Smooth muscle cell (in vitro differentiated cells): ENCODE measurements around the gene ROR1. TPM values are rescaled to one million over a fixed set of nuclear protein-coding genes. Genes with fewer than 3 reads are reported as not detected.

Experiments used
- DNase-seq: peaks from one replicate; lab custom pipeline; 2025; ENCODE audit not compliant: unreplicated experiment; lab: John Stamatoyannopoulos, UW
- H2AFZ ChIP-seq: fragments of 200-600 bp; sonication (generic); 2 replicates; pipeline ENCODE4 v1.6.0; 2016; ENCODE audit warnings: antibody characterized with exemption, low read depth, mild to moderate bottlenecking
- H3F3A ChIP-seq: fragments of 200-600 bp; sonication (generic); 2 replicates; pipeline ENCODE4 v1.6.0; 2017; ENCODE audit warnings: antibody characterized with exemption, low read depth
- H3K27ac ChIP-seq: fragments of 200-600 bp; sonication (generic); 2 replicates; pipeline ENCODE4 v1.5.1; 2016; ENCODE audit warnings: low read depth, mild to moderate bottlenecking
- H3K27me3 ChIP-seq: fragments of 200-600 bp; sonication (generic); 2 replicates; pipeline ENCODE4 v1.6.1; 2016; ENCODE audit warnings: low read depth, mild to moderate bottlenecking
- H3K36me3 ChIP-seq: fragments of 200-600 bp; sonication (generic); 2 replicates; pipeline ENCODE4 v1.5.1; 2016; ENCODE audit warnings: low read depth
- H3K4me1 ChIP-seq: fragments of 200-600 bp; sonication (generic); 2 replicates; pipeline ENCODE4 v1.5.1; 2016; ENCODE audit warnings: low read depth
- H3K4me2 ChIP-seq: fragments of 200-600 bp; sonication (generic); 2 replicates; pipeline ENCODE4 v1.6.0; 2016; ENCODE audit warnings: mild to moderate bottlenecking
- H3K4me3 ChIP-seq: fragments of 200-600 bp; sonication (generic); 2 replicates; pipeline ENCODE4 v1.5.1; 2016; ENCODE audit warnings: mild to moderate bottlenecking
- H3K79me2 ChIP-seq: fragments of 200-600 bp; sonication (generic); 2 replicates; pipeline ENCODE4 v1.6.0; 2016; ENCODE audit warnings: low read depth, mild to moderate bottlenecking
- H3K9ac ChIP-seq: fragments of 200-600 bp; sonication (generic); 2 replicates; pipeline ENCODE4 v1.6.0; 2016; ENCODE audit warnings: low read depth
- H3K9me3 ChIP-seq: fragments of 200-600 bp; sonication (generic); replicated peaks from 2 replicates; pipeline ENCODE4 v1.5.1; 2016; ENCODE audit warnings: low read depth
- H4K20me1 ChIP-seq: fragments of 200-600 bp; sonication (generic); 2 replicates; pipeline ENCODE4 v1.6.0; 2016; ENCODE audit warnings: low read depth
- CTCF ChIP-seq: fragments of 200-600 bp; sonication (generic); IDR thresholded peaks from 2 replicates; pipeline ENCODE4 v1.5.1; 2017; ENCODE audit warnings: borderline replicate concordance, mild to moderate bottlenecking, antibody characterized with exemption; ENCODE audit not compliant: insufficient read depth, poor library complexity, severe bottlenecking
- WGBS: methylation state at CpG from one replicate; pipeline ENCODE4 v1.1.7; 2016; ENCODE audit warnings: low lambda C conversion rate; 5-methylcytosine and 5-hydroxymethylcytosine counted together
- polyA plus RNA-seq: library from polyadenylated mRNA; unstranded; fragments of >200 nt; fragmentation: Nextera tagmentation; extraction: Ambion mirVana; gene quantifications from 2 replicates; pipeline ENCODE4 v1.2.1, GENCODE V29; 2016
- total RNA-seq: library from RNA; depleted of rRNA; stranded (reverse); fragments of >200 nt; gene quantifications from 2 replicates; pipeline ENCODE4 v1.2.3, GENCODE V29; 2014

Gene ROR1
- total and polyA plus RNA-seq, 2 experiments from 2014 or later = 3.3 to 7.2 TPM

GRCh38 chr1:63729227-63729620 lies 44.6 kb upstream of the ROR1 start:
- Histone ChIP-seq H3K27ac (no peak overlapping the region), H3K9me3 (no peaks in the 10 kb centered on the region), H3K4me2 (no peak overlapping the region), H3K4me3 (no peak overlapping the region), H2AFZ (no peak overlapping the region), H4K20me1 (no peaks in the 10 kb centered on the region), H3K36me3 (no peaks in the 10 kb centered on the region), H3F3A (peaks cover 11% of the 10 kb centered on the region), H3K4me1 (no peaks in the 10 kb centered on the region), H3K9ac (no peak overlapping the region), H3K79me2 (no peaks in the 10 kb centered on the region), H3K27me3 (no peaks in the 10 kb centered on the region)
- TF ChIP-seq CTCF = no peak
- no peak for DNase-seq
- 60% methylated on average over 5 of the region's 5 CpGs for WGBS

GRCh38 chr1:63730211-63730610 lies 43.6 kb upstream of the ROR1 start:
- WGBS = 21% methylated on average over 4 of the region's 4 CpGs
- no peaks in the 10 kb centered on the region for H4K20me1 ChIP-seq
- no peaks in the 10 kb centered on the region for H3K9me3 ChIP-seq
- H3K27ac ChIP-seq = peak overlapping the region; percentile 38
- no peak overlapping the region for H3K4me3 ChIP-seq
- no peak for DNase-seq
- peak overlapping the region; percentile 19 for H3K4me2 ChIP-seq
- H3K79me2 ChIP-seq = no peaks in the 10 kb centered on the region
- H3K36me3 ChIP-seq = no peaks in the 10 kb centered on the region
- peaks cover 11% of the 10 kb centered on the region for H3F3A ChIP-seq
- TF ChIP-seq CTCF = no peak
- no peak overlapping the region for H2AFZ ChIP-seq
- H3K9ac ChIP-seq = no peak overlapping the region
- no peaks in the 10 kb centered on the region for H3K4me1 ChIP-seq
- H3K27me3 ChIP-seq = no peaks in the 10 kb centered on the region

GRCh38 chr1:63731117-63732043 lies 42.4 kb upstream of the ROR1 start:
- Histone ChIP-seq H3K27ac (peak overlapping the region; percentile 33), H3K36me3 (no peaks in the 10 kb centered on the region), H3K27me3 (no peaks in the 10 kb centered on the region), H4K20me1 (no peaks in the 10 kb centered on the region), H3K4me2 (peak overlapping the region; percentile 56), H3F3A (peaks cover 11% of the 10 kb centered on the region), H3K4me1 (no peaks in the 10 kb centered on the region), H3K4me3 (no peak overlapping the region), H3K9ac (no peak overlapping the region), H2AFZ (no peak overlapping the region), H3K79me2 (no peaks in the 10 kb centered on the region), H3K9me3 (no peaks in the 10 kb centered on the region)
- TF ChIP-seq CTCF = no peak
- DNase-seq = no peak
- WGBS = 38% methylated on average over 9 of the region's 9 CpGs
